ENCODE results near the gene BPIFB3.
"Not testable (repeated sequence)": the region's sequence is repeated elsewhere in the genome, so short reads cannot be mapped to it uniquely, and the experiment has no call there.

BPIFB3 gene

DNA sequence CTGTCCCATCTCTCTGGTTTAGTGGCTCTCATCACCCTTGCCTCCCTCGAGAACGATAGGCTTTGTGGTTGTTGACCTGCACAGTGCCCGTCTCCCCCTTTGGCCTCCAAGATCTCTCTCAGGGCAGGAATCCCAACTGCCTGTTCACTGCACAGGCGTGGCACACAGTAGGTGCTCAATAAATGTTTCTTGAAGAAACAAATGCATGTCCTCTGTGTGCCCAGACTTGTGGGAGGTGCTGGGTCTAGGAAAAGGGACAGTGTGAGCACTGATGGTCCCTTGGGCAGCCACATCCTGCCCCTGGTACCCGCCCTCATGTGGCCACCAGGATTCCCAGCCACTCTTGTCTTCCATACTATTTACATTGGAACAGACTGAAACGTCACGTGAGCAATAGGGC lies 24.8 kb upstream of the BPIFB3 start:
- DNase-seq (ENCODE audit: low read depth), result no peak

DNA sequence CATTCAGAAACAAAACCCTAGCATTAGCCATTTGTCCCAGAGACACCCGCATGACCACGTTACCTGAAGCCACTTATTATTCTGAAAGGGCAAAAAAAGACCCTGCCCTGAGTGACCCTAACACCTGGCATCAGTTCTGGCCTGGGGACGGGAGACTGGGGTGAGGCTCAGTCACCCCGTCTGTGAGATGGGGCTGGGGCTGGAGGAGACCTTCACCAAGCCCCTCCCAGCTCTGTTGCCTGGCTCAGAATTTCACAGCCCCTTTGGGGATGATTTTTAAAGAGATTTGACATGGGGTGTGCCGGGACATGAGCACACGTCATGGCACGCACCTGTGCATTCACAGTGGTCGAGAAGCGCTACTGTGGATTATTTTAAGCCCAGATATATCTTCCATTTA lies 23.6 kb upstream of the BPIFB3 start:
- no peak for DNase-seq (ENCODE audit: low read depth)

DNA sequence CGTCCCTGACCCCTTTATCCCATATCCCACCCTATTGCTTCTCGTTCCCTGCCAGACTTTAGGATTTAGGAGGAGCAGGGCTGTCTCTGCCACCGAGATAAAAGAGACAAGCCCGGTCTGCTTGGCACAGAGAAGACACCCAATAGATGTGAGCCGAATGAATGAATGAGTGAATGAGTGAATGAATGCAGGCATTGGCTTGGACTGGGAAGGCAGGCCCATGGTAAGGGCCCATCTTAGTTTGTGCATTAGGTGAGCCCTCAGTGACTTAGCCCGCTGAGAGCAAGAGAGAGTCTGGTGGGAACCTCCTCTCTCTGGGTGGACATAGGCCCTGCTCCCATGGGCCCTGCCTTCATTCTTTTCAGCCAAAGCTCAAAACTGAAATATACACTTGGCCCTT lies 23.1 kb upstream of the BPIFB3 start:
- DNase-seq (ENCODE audit: low read depth), result no peak

DNA sequence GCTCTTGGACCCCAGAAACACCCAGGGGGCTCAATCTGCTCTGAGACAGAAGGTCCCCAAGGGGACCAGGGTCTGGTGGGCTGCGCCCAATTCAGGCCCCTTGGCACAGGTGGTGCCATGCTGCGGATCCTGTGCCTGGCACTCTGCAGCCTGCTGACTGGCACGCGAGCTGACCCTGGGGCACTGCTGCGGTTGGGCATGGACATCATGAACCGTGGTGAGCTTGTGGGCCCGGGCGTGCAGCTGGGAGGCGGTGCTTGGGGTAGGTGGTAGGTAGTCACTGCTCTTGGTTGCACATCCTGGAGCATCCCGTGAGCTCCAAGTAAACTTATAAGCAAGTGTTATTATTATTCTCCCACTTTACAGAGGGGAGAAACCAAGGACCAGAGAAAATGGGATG lies 22.2 kb upstream of the BPIFB3 start, which contains the start of gene BPIFB6:
TSS of gene BPIFB6 (plus strand) at position 118 of the 400 bp plus-strand sequence. CDS start at position 118, 0 bp downstream.
- no peak for DNase-seq (ENCODE audit: low read depth)

DNA sequence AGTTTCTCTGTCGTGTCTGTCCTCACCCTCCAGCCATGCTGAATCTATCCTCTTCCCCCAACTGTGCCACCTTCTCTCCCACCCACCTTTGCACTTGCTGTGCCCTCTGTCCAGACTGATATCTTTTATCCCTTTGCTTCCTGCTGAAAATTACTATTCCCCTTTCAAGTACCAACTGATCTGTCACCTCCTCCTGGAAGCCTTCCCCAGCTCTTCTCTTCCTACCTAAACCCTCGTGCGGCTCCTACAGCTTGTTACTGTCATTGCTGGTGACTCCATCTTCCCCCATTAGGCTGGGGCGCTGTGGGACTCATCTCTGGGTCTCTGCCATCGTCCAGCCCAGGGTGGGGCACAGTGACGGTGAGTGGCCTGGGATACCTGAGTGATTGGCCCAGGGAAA lies 21.1 kb upstream of the BPIFB3 start:
- no peak for DNase-seq (ENCODE audit: low read depth)

DNA sequence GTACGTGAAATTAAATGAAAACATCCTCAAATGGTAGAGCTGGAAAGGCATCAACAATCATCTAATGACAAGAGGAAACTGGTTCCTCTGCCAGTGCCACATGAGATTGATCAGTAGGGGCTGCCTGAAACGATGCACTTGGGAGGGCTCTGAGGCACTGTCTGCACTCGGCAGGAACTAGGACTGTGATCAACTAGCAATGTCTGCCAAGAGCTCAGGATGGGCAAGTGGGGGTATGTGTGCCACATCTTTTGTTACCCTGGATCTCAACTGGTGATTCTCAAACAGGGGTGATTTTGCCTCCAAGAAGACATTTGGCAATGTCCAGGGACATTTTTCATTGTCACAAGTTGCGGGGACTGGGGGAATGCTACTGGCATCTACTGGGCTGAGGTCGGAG lies 20.3 kb upstream of the BPIFB3 start:
- DNase-seq (ENCODE audit: low read depth), result no peak

DNA sequence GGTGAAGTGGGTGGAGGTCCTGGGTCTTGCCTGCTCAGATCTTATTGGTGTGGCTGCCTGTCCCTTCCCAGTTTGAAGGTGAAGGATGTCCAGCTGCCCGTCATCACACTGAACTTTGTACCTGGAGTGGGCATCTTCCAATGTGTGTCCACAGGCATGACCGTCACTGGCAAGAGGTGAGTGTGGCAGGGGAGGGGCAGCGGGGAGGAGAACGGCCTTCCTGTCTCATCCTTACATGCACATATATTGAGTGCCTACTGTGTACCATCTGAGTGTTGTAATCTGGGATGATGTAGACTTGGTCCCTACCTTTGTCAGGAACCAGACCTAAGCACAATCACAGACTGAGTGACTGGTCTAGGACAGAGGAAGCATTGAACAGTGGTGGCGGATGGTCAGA lies 19.6 kb upstream of the BPIFB3 start:
- DNase-seq (ENCODE audit: low read depth), result no peak

DNA sequence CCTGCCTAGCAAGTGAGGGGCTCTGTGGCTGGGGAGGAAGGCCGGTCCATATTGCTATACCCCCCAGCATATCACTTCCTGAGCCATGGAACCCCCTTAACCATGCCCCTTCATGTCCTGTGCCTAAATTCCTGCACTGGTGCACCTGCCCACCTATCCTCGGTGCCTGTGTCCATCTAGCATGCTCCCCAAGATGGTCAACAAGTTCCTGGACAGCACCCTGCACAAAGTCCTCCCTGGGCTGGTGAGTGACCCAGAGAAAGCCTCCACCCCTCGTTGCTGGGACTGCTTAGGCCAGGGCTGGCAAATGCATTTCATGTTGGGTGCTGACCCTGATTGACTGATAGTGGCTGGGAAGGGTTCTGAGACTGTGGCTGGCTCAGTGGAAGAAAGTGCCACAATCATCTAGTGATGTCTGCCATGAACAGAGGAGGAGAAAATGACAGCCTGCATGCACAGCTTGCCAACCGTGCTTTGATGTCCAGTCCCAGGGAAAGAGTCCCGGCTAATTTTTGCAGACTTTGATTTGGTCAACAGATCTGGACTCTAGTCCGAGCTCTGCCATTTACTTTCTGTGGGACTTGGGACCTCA lies 18.7 kb upstream of the BPIFB3 start:
- DNase-seq (ENCODE audit: low read depth), result no peak

DNA sequence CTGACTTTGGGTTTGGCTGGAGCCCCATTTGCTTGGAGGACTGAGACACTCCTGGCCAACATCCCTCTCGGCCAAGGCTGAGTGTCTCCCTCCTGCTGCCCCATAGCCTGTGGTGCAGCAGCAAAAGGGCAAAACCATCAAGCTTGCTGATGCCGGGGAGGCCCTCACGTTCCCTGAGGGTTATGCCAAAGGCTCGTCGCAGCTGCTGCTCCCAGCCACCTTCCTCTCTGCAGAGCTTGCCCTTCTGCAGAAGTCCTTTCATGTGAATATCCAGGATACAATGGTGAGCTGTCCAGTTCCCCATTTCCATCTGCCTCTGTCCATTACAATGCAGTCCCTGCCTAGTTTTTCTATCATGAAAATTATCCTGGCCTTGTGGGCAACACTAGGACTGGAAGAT lies 16.2 kb upstream of the BPIFB3 start:
- DNase-seq (ENCODE audit: low read depth), result no peak

DNA sequence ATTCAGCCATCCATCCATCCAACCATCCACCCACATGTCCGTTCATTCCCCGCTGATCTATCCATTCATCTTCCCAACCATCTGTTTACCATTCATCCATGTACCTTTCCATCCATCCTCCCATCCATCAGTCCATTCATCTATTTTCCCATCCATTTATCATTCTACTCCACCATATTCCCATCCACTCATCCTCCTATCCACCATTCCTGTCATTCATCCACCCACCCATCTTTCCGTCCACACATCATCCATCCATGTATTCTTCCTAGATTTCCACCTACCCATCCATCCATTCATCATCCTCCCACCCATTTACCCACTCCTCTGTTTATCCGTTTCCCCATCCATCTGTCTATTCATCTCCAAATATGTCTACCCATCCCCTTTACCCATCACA lies 15.5 kb upstream of the BPIFB3 start:
- DNase-seq (ENCODE audit: low read depth), result no peak

DNA sequence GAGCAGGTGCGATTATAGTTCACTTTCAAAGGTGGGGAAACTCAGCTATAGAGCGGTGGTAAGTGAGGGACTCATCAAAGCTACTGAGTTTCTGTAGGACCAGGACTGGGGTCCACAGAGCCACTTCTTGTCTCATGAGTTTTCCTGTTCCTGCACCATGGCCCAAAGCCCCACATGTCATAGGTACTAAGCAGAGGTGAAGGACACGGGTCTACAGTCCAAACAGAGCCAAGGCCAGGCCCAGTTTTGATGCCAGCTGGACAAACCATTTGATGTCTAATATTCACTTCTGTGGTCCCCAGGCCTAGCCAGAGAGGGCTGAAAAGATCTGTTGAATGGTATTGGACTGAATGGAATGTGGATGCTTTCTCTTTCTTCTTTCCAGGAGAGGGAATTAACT lies 11.3 kb upstream of the BPIFB3 start:
- no peak for DNase-seq (ENCODE audit: low read depth)

DNA sequence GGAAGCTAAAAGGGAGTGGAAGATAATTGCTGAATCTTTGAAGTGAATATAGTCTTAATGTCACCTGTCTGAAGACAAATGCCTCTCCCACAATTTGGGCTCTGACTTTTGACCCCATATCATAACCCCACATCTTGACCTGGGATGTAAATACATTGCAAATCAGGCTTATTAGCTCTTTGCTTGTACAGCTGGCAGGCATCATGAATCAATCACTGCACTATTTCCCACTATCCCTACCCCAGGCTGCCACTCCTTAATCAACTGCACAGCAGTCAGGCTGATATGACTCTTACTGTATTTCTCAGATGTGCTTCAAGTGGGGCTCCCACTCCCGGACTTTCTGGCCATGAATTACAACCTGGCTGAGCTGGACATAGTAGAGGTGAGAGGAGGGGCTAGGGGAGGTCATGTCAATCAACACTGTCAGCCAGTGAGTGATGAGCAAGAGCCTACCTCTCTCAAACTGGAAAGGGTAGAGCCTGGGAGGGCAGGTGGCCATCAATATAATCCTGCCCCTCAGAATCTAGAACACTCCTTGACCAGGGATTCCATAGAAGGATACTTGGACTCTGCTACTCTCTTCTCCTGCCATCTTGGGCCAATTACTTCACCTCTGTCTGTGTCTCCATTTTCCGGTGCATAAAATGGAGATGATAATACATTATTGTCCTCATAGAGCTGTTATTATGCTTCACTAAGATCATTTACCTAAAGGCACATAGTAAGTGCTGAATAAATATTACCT lies 10.5 kb upstream of the BPIFB3 start:
- DNase-seq (ENCODE audit: low read depth), result no peak

DNA sequence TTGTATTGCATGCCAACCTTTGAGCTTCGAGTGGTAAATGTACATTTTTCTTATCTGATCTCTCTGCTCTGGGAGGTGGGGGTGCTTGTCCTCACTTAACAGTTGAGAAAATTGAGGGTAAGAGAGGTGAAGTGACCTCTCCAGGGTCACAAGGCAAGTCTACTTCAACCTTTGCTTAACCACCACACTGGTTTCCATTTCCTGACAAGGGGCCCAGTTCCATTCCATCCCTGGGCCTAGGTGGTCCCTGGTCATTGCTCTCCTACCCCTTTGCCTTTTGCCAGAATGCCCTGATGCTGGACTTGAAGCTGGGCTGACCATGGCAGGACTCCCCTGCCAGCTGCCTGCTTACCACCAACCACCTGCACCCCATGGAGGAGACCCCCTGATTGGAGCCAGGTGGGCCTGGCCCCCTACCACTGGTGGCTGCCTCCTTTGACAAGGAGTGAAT lies 9.9 kb upstream of the BPIFB3 start:
- DNase-seq (ENCODE audit: low read depth), result no peak

DNA sequence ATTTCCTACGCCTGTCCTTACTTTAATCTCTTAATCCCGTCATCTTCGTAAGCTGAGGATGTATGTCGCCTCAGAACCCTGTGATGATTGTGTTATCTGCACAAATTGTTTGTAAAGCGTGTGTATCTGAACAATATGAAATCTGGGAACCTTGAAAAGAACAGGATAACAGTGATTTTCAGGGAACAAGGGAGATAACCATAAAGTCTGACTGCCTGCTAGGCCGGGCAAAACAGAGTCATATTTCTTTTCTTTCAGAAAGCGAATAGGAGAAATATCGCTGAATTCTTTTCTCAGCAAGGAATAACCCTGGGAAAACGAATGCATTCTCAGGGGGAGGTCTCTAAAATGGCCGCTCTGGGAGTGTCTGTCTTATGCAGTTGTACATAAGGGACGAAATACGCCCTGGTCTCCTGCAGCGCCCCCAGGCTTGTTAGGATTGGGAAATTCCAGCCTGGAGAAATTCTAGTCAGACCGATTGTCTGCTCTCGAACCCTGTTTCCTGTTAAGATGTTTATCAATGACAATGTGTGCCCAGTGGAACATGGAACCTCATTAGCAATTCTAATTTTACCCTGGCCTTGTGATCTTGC lies 8.5 kb upstream of the BPIFB3 start:
- DNase-seq (ENCODE audit: low read depth), result not testable (repeated sequence)

DNA sequence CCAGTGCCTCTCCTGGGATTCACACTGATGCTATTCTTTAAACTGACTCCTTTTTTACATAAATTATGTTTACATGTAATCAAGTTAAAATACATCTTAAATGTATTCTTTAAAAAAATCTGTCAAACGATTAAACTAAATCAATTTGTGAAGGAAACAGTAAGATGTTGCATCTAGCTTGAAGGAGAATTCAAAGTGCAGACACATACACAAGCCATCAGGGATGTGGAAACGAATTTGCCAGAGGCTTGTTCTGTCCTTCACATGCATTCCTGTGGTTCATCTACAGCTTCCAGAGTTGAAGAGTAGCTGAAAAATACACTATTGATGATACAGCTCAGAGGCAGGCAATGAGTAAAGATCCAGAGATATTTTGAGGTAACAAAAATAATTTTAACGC lies 7.3 kb upstream of the BPIFB3 start:
- DNase-seq (ENCODE audit: low read depth), result no peak

DNA sequence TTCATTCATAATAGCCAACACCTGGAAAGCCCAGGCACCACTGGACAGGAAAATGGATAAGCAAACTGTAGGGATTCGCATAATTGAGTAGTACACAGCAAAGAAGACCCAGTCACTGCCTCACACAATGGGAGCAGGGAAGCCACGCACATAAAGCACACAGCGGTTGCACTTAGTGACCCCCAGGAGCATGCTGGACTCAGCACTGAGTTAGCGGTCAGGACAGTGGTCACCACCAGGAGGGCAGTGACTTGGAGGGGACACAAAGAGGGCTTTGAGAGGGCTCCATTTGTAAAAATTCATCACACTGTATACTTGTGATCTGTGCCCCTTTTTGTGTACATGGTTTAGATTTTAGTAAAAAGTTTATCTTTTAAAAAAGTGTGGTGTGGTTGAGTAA lies 2.4 kb upstream of the BPIFB3 start:
- no peak for DNase-seq (ENCODE audit: low read depth)

DNA sequence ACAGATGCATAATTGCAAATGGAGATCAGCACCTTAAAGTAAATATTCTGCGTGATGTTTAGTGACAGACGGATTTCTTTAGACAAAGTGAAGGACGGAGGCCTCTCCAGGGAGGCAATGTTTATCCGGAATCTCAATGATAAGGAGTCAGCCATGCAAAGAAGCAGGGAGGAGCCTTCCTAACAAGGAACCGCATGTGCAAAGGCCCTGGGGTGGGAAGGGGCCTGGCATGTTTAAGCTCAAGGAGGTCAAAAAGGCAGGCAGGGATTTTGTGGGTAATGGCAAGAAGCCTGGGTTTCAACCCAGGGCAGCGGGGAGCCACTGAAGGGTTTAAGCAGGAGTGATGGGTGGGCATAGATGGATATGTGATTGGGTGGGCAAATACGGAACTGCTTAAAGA lies 678 bp downstream of the BPIFB3 start:
- DNase-seq (ENCODE audit: low read depth), result no peak

DNA sequence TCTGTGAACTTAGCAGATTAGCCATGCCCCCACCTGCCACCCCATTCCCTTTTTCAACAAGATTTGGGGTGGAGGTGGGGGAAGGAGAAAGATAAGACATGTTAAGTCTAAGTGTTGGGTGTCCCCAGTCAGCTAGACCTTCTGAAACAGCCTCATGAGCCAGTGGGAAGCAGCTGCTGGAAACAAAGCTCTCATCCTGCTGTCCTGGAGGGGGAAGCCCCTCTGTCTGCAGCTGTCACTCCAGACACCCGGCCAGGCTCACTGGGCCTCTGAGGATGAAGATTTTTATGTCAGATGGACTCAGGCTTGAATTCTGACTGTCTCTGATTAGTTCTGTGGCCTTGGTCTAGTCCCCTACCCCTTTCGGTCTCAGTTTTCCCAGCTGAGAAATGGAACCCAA lies 1.1 kb downstream of the BPIFB3 start:
- DNase-seq (ENCODE audit: low read depth), result no peak

DNA sequence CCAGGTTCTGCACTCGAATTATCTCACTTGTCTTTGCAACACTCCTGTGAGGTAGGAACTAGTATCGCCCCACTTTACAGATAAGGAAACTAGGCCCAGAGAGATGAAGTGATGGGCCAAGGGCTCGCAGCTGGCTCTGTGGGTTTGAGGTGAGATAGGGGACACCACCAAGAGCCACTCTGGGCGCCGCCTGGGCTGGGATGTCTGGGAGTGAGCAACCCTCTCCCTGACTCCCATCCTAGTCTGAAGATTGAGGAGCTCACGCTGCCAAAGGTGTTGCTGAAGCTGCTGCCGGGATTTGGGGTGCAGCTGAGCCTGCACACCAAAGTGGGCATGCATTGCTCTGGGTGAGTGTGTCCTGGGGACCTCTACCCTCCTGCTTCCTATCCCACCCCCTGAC lies 5.4 kb downstream of the BPIFB3 start:
- no peak for DNase-seq (ENCODE audit: low read depth)

DNA sequence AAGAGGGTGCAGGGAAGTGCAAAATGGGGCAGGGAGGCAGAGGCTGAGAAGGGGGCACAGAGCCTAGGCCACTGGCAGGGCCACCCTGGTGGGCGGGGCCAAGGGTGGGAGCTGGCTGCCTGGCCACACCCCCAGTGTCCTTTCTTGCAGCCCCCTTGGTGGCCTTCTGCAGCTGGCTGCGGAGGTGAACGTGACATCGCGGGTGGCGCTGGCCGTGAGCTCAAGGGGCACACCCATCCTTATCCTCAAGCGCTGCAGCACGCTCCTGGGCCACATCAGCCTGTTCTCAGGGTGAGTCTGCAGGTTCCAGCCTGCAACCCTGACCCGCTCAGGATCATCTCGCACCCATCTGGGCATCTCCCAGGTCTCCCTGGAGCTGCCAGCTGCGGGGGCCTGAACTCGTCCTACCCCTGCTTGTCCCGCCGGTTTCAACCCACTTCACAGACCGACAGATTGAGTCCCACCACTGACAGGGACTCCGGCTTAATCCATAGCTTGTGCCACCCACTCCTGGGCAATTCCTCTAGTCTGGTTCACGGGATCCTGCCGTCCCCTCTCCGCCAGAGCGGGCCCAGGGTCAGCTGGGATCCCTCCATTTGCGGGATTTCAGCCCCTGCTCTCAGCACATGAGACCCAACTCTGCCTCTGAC lies 6.2 kb downstream of the BPIFB3 start:
- no peak for DNase-seq (ENCODE audit: low read depth)

DNA sequence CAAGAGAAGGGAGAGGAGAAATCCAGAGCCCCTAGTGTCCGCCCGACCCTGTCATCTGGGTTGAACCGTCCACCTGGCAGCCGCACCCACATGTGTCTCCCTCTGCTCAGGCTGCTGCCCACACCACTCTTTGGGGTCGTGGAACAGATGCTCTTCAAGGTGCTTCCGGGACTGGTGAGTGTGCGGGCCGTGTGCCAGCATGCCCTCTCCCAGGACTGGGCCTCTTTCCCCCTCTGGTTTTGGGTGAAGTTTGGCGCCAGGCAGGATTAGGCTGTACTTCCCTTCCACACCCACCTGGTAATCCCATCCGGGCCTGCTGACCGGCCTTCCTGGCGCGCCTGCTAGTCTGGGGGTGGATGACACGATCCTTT lies 7.9 kb downstream of the BPIFB3 start:
- DNase-seq (ENCODE audit: low read depth), result no peak

DNA sequence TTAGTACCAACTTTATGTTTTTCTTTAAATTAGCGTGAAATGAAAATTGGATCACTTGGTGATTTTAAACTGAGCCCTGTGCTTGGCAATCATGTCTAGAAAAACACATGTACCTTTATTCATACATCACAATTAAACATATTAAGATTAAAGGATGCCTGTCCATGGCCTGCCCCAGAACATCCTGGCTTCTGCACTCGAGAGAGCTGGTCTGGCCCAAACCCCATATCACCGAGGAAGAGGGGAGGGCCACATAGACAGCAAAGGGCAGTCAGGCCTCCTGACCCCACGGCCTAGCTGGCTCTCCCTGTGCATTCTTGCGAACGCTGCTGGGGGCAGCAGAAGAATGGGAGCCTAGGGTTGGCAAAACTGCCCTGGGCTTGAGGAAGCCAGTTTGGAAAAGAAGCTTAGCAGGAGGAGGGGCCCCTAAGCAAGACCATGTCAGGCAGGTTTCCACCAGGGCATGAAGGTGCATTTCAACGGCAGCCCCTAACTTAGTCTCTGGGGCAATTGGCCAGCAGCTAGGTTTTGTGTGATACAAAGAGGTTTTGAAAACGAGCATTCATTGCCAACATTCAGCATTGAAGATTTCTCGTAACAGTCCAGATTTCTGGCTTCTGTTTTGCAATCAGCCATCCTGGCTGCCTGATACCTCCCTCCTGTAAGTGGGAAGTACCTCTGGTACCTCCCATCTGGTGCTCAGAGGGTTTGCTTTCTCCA lies 8.6 kb downstream of the BPIFB3 start:
- no peak for DNase-seq (ENCODE audit: low read depth)

DNA sequence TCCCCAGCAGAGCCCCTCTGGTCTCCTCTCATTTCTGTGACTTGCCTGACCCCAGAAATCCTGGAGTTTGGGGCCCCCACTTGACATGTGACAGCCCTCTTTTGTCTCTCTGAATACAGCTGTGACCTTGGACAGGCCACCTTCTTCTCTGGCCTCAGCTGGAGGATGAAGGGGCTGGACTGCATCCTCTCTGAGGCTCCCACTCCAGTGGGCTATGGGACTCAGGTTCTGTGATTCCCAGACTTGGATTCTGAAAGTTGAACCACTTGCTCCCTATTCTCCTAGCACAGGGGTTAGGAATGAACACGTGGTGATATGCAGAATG lies 9.1 kb downstream of the BPIFB3 start:
- no peak for DNase-seq (ENCODE audit: low read depth)

All from activated T-cell treated with anti-CD3 and anti-CD28 coated beads for 1 hour (primary cell).